Adrenal gland (tissue), 5 donors: ENCODE data around the gene IFNGR2.
"Not testable (repeated sequence)": the region's sequence is repeated elsewhere in the genome, so short reads cannot be mapped to it uniquely, and the experiment has no call there.

Source experiments
- CTCF ChIP-seq, 6 experiments: fragments of 450-650 bp in 4 of 6; fragments of 200-600 bp in 2 of 6; sonication (generic) in 1 of 6; IDR thresholded peaks; 1 replicate in 5 of 6; 2 replicates in 1 of 6; pipeline versions ENCODE4 v1.5.1 to v1.8.0; 2016 to 2021; ENCODE audit warnings: antibody characterized with exemption in 6 of 6, mild to moderate bottlenecking in 2 of 6, moderate library complexity in 1 of 6
- POLR2A ChIP-seq, 2 donors: fragments of 450-650 bp; IDR thresholded peaks; one replicate each; pipeline ENCODE4 v1.6.1; 2017; ENCODE audit warnings: antibody characterized with exemption in 2 of 2, mild to moderate bottlenecking in 2 of 2, moderate library complexity in 1 of 2
- donor health status: DM: no; HTN: no; CAD: no.

DNA sequence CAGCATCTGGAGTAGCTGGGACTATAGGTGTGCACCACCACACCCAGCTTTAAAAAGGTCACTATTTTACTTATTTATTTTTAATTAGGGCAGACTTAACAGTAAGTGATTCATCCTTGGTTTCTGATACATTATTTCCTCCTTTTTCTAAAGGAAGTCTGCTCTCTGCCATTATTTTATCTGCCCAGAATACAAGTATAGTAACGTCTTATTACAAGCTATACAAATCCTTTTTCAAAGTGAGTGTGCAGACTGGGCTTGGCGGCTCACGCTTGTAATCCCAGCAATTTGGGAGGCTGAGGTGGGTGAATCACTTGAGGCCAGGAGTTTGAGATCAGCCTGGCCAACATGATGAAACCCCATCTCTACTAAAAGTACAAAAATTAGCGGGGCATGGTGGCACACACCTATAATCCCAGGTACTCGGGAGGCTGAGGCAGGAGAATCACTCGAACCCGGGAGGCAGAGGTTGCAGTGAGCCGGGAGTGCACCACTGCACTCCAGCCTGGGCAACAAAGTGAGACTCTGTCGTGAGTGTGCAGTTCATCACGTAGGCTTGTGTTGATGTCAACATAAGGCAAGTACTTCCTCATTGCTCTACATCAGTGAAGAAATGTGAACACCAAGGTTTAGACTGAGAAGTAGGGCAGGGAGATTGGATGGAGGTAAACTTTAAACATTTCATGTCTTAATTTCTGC lies 39.2 kb upstream of the IFNGR2 start:
- not testable (repeated sequence) for TF ChIP-seq CTCF, POLR2A (IDR thresholded peaks at IDR 0.05)
